NCI-H345 treated with DMSO at 0.1 percent for 48 hours (cell line): ENCODE results near the gene ARL15.

Source experiments
- DNase-seq: peaks from one replicate; lab custom pipeline; 2025; ENCODE audit not compliant: unreplicated experiment; lab: John Stamatoyannopoulos, UW

The ARL15 gene

GRCh38 chr5:54254482-54255198, 55.7 kb downstream of the ARL15 start:
- no peak for DNase-seq

- no peak for DNase-seq
These were observed 58.4 kb downstream of the ARL15 start for GRCh38 chr5:54251981-54252380.

GRCh38 chr5:54249210-54250028, 61.0 kb downstream of the ARL15 start:
- peak; percentile 15 for DNase-seq

- DNase-seq = no peak
These were observed 63.1 kb downstream of the ARL15 start for GRCh38 chr5:54247226-54247625.

- DNase-seq = no peak
These were observed 66.8 kb downstream of the ARL15 start for GRCh38 chr5:54243483-54244080.

GRCh38 chr5:54242297-54242696, 68.1 kb downstream of the ARL15 start:
- no peak for DNase-seq

GRCh38 chr5:54234304-54234933, 76.0 kb downstream of the ARL15 start:
- no peak for DNase-seq

- no peak for DNase-seq
These were observed 79.3 kb downstream of the ARL15 start for GRCh38 chr5:54230936-54231685.

- peak; percentile 29 for DNase-seq
These were observed 81.2 kb downstream of the ARL15 start for GRCh38 chr5:54229041-54229780.

- no peak for DNase-seq
These were observed 82.6 kb downstream of the ARL15 start for GRCh38 chr5:54227759-54228158.

GRCh38 chr5:54227109-54227508, 83.3 kb downstream of the ARL15 start:
- DNase-seq = no peak

- no peak for DNase-seq
These were observed 84.2 kb downstream of the ARL15 start for GRCh38 chr5:54226215-54226614.

- no peak for DNase-seq
These were observed 86.1 kb downstream of the ARL15 start for GRCh38 chr5:54224103-54224826.

- no peak for DNase-seq
These were observed 88.0 kb downstream of the ARL15 start for GRCh38 chr5:54222336-54222735.

GRCh38 chr5:54221135-54221534, 89.2 kb downstream of the ARL15 start:
- DNase-seq = no peak

GRCh38 chr5:54220230-54221040, 89.9 kb downstream of the ARL15 start:
- no peak for DNase-seq

- DNase-seq = peak; percentile 46
These were observed 92.4 kb downstream of the ARL15 start for GRCh38 chr5:54217826-54218503.

- no peak for DNase-seq
These were observed 95.1 kb downstream of the ARL15 start for GRCh38 chr5:54215233-54215736.
